GM19238 (cell line): ENCODE results near the gene POC1B.

Source experiments
- DNase-seq: peaks from one replicate; pipeline ENCODE4 v3.0.0; 2011; ENCODE audit warnings: low spot score; ENCODE audit not compliant: insufficient read length

Gene POC1B

GRCh38 chr12:89525824-89526770 lies at the start of gene POC1B:
POC1B (minus strand) TSS chr12:89526047; CDS start chr12:89525895, 152 bp downstream.
- DNase-seq = peak; percentile 69

DNA sequence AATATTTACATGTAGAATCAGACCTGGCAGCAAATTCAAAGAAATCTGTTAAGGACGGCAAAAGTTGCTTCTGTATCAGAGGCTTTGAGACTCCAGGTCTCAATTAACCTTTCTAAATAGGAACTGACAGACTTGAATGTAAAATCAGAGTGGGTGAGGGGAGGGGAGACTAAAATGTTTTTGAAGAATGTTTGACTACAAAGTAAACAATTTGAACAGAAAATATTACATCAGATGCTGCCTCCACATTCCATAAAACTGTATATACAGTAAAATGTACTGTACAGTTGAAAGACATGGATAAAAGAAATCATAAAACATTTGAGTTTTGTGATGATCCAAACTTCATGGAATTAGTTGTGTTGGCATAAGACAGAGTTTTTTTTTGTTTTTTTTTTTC lies 49.5 kb upstream of the POC1B start:
- no peak for DNase-seq

DNA sequence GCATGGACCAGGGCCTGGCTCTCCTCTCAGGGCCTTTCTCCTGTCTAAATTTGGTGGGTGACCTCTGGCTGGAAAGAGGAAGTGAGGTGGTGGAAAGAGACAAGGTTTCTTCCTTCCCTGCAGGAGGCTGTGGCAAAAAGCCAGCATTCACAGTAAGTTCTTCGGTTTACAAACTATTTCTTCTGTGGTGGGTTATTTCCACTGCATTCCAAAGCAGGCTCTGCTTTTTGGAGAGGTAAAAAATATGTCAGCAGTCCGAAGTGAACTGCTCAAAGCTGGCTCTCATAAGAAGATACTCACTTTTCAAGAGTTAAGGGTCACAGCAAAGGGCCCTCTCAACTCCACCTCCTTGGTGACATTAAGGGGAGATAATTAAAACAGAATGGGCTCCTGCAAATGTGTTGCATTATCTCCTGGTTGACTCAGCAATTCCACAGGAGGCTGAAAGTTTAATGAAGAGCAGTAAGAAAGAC lies 48.9 kb upstream of the POC1B start:
- DNase-seq = no peak

GRCh38 chr12:89573051-89573810 lies 47.4 kb upstream of the POC1B start:
- DNase-seq = no peak

DNA sequence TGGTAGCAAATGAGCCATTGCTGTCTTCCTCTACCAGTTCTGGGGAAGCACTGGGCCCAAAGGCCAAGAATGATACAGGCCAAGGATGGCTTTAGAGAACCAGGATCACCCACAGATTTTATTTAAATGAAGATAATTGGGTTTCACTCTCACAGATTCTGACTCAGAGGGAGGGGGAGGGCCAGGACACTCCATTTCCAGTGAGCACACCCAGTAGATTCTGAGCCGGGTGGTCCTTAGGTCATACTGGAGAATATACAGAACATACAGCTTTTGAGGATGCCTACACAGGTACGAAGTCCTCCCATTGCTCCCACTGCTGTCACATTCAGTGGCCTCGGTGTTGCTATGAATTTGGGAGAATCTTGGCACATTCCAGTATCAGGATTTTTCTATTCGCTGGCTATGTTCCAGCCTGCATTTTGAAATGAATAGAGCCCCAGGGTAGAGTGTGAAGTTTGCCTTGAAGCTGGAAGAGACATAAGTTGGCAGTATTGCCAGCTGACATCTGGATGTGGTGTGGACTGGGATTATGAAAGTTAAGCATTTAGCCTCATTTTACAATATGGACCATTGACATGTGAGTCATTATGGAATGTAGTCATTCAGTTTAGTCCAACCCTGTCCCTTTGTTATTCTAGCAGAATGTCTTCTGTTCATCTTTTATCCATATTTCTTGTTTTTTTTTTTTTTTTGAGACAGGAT lies 45.8 kb upstream of the POC1B start:
- DNase-seq = no peak

- DNase-seq = no peak
Observed at GRCh38 chr12:89568484-89568883, 42.6 kb upstream of the POC1B start.

GRCh38 chr12:89567691-89568239 lies 41.9 kb upstream of the POC1B start:
- no peak for DNase-seq

DNA sequence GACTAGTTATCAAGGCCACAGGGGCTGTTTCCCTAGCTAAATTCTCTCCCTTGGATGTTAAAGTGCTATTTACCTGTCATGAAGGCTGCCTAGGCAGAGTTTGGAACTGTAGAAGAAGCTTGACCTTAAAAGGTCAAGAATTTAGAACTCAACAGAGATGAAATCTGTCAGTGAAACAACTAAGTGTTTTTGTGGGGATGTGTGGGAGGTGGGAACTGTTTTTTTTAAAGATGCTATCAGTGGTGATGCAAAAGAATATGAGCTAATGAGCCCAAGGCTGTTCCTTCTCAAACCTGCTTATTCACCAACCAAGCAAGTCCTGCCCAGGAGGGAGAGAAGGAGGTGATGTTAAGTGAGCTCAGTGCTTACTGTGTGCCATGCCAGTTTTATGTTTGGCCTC lies 40.8 kb upstream of the POC1B start:
- no peak for DNase-seq

DNA sequence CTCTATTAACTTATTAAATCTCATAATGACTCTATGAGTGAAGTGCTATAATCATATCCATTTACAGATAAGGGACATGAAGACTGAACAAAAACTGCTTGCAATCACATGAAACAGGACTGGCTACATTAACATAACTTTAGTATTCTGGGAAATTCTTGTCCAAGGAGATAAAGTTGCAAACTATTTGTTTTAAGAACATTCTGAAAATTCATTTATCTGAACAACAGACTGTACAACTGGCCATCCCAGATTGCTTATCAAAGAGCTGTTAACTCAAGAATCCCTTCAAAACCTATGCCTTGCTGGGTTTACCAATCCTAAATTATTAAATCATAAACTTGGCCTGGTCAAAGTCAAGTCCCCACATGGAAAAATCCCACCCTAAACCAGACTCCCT lies 39.2 kb upstream of the POC1B start:
- DNase-seq = no peak

DNA sequence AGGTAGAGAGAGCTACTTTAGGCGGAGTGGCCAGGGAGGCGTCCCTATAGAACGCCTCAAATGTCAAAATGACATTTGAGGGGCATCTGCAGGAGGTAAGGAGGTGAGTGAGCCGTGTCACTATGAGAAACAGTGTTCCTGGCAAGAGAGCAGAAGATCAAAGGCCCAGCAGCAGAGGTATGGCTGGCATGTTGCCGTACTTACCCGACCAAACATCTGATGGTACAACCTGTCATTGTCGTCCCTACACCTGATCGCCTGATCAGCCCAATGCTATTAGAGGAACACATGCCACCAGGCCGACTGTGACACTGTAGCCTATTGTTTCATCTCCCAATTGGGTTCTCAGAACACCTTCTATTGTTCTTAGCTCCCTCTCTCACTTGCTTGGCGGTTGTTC lies 33.9 kb upstream of the POC1B start:
- DNase-seq = no peak

- no peak for DNase-seq
Observed at GRCh38 chr12:89556976-89557375, 31.1 kb upstream of the POC1B start.

- DNase-seq = no peak
Observed at GRCh38 chr12:89552376-89552775, 26.5 kb upstream of the POC1B start.

DNA sequence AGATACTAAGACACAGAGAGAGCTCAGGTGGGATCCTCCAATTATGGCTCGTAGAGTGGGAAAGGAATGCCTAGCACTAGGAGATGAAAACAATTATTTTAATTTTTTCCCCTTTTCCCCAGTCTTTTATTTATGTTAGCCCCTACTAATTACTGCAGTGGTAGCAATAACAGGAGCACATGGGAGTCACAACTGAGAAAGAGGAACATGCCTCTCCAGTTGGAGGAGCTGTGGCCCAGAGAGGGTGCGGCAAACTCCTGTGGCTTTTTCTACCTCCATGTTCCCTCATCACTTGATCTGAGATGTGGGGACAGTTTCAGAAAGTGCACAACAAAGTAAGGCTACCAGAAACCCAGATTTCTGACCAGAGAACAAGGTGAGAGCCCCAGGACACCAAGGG lies 25.9 kb upstream of the POC1B start:
- no peak for DNase-seq

DNA sequence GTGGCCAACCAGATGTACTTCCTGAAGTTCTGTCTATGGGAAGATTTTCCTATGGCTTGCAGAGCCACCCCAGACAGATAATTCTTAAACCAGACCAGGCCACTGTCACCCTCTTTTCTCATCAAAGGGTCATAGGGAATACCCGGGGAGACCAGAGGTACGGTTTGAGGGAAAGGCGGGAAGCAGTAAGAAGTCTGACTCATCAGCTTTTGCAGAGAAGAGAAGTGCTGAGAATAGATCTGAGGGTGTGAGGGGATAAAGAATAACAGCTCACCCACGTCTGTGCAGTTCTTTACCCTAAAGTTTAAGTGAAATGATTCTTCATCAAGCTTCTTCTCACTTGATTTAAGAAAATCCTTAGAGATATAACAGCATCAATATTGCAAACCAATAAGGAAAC lies 21.3 kb upstream of the POC1B start:
- no peak for DNase-seq

GRCh38 chr12:89546151-89546550 lies 20.3 kb upstream of the POC1B start:
- no peak for DNase-seq

DNA sequence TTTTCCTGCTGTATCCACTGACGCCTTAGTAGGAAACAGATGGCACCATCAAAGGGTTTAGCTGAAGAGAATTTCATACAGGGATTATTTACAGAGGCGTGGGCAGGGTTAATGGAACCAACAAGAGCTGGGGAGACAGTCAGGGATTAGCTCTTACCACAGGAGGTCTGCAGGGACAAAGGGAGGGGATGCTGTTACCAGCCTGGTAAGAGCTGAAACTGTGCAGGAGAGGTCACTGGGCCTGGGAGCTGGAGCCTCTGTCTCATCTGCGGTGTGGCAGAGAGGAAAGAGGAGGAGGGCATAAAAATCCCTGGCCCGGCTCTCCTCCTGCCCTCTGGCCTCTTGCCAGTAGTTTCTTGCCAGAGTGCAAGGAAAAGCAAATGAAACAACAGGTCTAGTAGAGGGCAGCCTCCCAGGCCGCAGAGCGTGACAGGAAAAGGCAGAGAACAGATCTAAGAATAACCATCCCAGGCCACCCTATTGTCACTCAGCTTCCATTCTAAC lies 18.9 kb upstream of the POC1B start:
- no peak for DNase-seq

DNA sequence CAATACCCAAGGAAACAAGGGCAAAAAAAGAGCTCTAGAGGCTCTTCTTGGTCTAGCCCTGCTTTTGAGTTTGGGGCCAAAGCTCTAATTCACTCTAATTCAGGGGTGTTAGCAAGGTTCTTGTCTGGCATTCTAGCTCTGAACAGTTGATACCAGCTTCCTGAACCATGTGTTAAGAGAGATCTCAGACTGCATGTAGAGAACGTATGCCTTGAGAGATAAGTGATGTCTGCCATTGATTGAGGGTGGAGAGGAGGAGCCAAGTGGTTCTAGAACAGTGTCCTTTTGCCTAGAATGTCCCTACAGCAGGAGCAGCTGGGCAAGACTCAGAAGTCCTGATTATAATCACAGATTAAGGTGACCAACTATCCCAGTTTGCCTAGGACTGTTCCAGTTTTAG lies 18.2 kb upstream of the POC1B start:
- no peak for DNase-seq

DNA sequence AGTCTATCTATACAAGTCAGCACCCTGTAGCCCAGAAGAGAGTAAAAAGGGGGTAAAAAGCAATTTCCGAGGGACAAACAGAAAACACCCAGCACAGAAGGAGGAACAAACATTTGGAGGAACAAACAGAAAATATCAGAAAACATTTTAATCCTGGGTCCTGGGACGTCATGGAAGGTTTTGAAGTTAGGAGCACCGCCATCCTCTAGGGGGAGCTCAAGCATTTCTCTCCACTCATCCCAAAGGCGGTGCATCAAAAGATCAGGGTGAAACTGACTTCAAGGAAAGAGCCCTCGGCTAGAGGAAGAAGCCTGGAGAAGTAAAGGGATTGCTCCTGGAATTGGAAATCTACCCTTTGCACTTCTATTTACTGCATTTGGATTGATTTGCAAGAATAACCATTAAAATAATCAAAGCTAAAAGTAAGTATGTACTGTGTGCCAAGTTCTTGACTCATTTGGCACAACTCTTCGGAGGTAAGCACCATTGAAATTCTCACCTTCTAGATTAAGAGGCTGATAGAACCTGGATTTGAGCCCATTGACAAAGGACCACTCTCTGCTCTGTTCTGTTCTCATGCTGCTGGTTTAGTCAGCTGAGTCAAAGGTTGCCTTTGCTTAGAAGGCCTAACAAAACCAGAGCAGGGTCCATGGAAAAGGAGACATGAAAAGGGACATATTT lies 17.2 kb upstream of the POC1B start:
- no peak for DNase-seq

DNA sequence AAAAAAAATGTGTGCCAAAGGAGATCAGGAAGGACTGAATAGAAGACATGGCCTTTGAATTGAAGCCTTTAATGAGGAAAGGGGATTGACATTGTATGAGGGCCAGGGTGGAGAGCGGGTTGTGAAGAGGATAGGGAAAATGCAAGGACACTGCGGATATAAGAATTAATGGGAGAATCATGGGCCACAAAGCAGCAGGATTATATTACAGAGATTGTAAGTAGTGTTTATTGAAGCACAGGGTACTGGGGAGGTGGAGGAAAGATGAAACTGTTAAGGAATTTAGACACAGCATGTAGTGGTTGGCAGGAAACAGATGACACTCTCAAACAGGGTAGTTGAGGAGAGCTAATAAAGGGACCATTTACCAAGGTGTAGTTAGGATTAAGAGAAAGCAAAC lies 16.4 kb upstream of the POC1B start:
- DNase-seq = no peak

DNA sequence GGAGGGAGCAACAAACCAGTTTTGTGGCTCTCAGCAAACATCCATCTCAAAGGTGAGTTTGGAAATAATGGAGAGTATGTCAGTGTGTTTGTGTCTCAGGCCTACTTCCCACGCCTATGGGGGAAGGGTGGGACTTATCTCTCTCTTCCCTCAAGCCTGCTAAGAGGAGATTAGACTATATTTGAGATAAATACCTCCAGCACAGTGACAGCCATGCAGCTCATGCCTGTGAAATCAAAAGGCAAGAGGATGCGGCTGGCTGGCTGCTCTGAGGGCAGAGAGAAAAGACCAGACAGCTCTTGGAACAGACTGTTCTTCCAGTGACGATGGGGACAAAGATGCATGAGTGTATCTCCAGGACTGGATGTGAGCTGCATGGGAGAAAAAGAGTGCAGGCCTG lies 14.7 kb upstream of the POC1B start:
- DNase-seq = no peak
